Activated B cell treated with CpG ODN at 0.5 μM for 24 hours (primary cell): ENCODE data around the gene TMEM200C. TPM values are rescaled to one million over a fixed set of nuclear protein-coding genes. Genes with fewer than 3 reads are reported as not detected.

Experiments
- ATAC-seq: fragments of 200-7000 bp; cut with Tn5 transposase; one replicate; pipeline ENCODE4 v1.10.0; 2021; ENCODE audit warnings: low read depth, mild to moderate bottlenecking, moderate library complexity
- CTCF ChIA-PET: fragments of 350-600 bp; sonication (Branson Sonifier 250); formaldehyde crosslinking; loops from one replicate; lab custom pipeline; 2021; ENCODE audit warnings: antibody characterized with exemption; lab: Charles Lee
- POLR2A ChIA-PET: fragments of 350-600 bp; sonication (Branson Sonifier 250); formaldehyde crosslinking; loops from one replicate; lab custom pipeline; 2021; ENCODE audit warnings: antibody characterized with exemption; lab: Charles Lee
- DNase-seq: peaks from one replicate; pipeline ENCODE4 v3.0.0; 2022
- H3K27ac Mint-ChIP-seq: one replicate; pipeline ENCODE4 v1.8.0; 2020; ENCODE audit warnings: mixed read lengths
- H3K27me3 Mint-ChIP-seq: one replicate; pipeline ENCODE4 v1.8.0; 2021; ENCODE audit warnings: mixed read lengths
- H3K36me3 Mint-ChIP-seq: one replicate; pipeline ENCODE4 v1.8.0; 2021; ENCODE audit warnings: low read depth, mixed read lengths
- H3K4me1 Mint-ChIP-seq: one replicate; pipeline ENCODE4 v1.8.0; 2021; ENCODE audit warnings: mixed read lengths
- H3K4me3 Mint-ChIP-seq: one replicate; pipeline ENCODE4 v1.8.0; 2020; ENCODE audit warnings: mild to moderate bottlenecking, mixed read lengths
- H3K9me3 Mint-ChIP-seq: one replicate; pipeline ENCODE4 v1.8.0; 2020; ENCODE audit warnings: mixed read lengths
- intact Hi-C: fragments of 100-400 bp; cut with micrococcal nuclease; formaldehyde crosslinking; loops from one replicate; pipeline ENCODE4 v1.15.1; 2024
- total RNA-seq: library from RNA; stranded (reverse); gene quantifications from 2 replicates; pipeline ENCODE4 v1.2.3, GENCODE V29; 2022
- TF ChIP-seq, protein P1 (sequence below): fragments of 200-600 bp; IDR thresholded peaks from one replicate; pipeline ENCODE4 v1.8.0; 2022; ENCODE audit warnings: antibody characterized with exemption, mild to moderate bottlenecking

TMEM200C gene
- total RNA-seq, 1 donor from 2014 or later = not detected

DNA sequence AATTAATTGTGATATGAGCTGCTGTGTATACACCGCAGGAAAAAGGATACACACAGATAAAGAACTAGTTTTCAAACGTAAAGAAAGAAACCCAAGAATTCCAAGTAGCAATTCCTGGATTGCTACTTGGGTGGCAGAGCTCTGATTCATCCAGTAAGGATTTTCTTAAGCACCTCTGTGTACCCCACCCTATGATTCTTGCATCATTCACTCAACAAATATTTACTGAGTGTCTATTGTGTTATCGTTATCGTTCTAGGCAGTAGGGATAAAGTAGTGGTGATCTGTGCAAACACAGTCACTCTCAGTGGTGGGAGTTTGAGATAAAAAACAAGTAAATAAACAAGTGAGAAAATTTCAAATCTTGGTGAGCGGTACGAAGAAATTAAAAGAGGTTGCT, 4.9 kb upstream of the TMEM200C start:
- Mint-ChIP-seq H3K9me3 (no peaks in the 10 kb centered on the region), H3K4me3 (no peak overlapping the region), H3K4me1 (peaks cover 7% of the 10 kb centered on the region), H3K36me3 (no peaks in the 10 kb centered on the region), H3K27me3 (peaks cover 40% of the 10 kb centered on the region), H3K27ac (no peak overlapping the region)
- ChIA-PET POLR2A (no interaction called here), CTCF (no interaction called here)
- ATAC-seq = no peak
- no peak for DNase-seq
- intact Hi-C loops = no loop called here
- TF ChIP-seq, protein P1, sequence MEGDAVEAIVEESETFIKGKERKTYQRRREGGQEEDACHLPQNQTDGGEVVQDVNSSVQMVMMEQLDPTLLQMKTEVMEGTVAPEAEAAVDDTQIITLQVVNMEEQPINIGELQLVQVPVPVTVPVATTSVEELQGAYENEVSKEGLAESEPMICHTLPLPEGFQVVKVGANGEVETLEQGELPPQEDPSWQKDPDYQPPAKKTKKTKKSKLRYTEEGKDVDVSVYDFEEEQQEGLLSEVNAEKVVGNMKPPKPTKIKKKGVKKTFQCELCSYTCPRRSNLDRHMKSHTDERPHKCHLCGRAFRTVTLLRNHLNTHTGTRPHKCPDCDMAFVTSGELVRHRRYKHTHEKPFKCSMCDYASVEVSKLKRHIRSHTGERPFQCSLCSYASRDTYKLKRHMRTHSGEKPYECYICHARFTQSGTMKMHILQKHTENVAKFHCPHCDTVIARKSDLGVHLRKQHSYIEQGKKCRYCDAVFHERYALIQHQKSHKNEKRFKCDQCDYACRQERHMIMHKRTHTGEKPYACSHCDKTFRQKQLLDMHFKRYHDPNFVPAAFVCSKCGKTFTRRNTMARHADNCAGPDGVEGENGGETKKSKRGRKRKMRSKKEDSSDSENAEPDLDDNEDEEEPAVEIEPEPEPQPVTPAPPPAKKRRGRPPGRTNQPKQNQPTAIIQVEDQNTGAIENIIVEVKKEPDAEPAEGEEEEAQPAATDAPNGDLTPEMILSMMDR = no peak

DNA sequence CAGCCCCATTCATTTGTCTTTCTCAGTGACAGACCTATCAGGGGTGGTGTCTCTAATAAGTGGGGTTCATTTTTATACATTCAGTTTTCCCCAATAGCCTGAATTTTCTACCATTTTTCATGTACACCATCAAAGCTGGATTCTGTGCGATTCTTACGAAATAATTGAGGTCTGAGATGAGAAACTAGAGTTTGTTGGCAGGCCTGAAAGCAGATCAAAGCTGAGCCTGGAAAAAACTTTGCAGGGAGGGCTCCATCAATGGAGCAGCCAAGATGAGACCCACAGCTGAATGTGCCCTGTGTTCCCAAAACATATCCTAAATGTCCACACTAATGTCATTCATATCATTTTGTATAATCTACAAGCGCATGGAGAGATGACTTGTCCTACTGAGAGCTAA, 4.5 kb upstream of the TMEM200C start:
- no peak for ATAC-seq
- ChIA-PET POLR2A (no interaction called here), CTCF (interaction anchor here (1.0 kb wide), 1 partner anchor 10 kb away, joined by 3 read pairs; no protein-coding TSS in a partner anchor)
- TF ChIP-seq, protein P1 = no peak
- Mint-ChIP-seq H3K9me3 (no peaks in the 10 kb centered on the region), H3K27me3 (peaks cover 40% of the 10 kb centered on the region), H3K27ac (no peak overlapping the region), H3K4me1 (peaks cover 7% of the 10 kb centered on the region), H3K36me3 (no peaks in the 10 kb centered on the region), H3K4me3 (no peak overlapping the region)
- intact Hi-C loops = loop anchor here (10.0 kb wide), 1 partner anchor 105 kb away; no protein-coding TSS in a partner anchor
- DNase-seq = no peak

DNA sequence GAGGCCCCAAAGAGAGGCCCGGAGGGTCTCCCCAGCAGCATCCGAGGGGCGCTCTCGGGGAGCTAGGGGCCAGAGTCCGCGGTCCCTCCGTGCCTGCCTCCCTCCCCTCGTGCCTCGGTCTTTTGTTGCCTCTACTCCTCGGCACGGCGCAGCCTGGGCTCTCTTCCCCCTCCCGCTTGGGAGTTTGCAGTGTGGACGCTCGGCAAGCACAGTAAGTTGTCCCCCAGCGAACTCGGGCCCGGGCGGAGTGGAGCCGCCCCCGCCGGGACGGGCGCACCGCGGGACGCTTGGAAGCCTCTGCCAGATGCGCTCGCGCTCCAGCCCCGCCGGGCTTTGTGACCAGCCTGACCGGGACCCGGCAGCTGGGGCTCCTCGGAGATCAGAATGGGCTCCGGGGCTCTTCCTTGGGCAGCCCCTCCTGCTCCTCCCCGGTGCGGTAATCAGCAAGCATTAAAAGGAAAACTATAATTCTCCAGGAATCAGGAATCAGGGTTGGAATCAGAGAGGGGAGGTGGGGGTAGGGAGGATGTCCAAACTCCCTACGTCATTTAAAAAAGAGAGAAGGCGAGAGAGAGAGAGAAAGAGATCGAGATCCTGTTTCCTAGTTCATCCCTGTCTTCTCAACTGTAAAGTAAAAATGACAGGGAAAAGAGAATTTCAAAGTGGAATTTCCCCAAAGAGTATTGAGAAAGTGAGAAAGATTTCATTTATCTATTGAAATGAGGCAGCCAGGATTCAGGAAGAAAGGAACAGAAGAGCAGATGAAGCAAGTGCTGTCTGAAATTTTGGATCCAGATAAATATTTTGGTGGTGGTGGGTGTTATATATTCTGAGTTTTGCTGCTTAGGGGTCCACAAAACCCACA, 786 bp upstream of the TMEM200C start:
- Mint-ChIP-seq H3K27ac (no peak overlapping the region), H3K4me1 (peaks cover 21% of the 10 kb centered on the region), H3K27me3 (peaks cover 58% of the 10 kb centered on the region), H3K9me3 (no peaks in the 10 kb centered on the region), H3K36me3 (no peaks in the 10 kb centered on the region), H3K4me3 (peak overlapping the region; percentile 25)
- peak; percentile 15 for DNase-seq
- POLR2A ChIA-PET = no interaction called here
- intact Hi-C loops = loop anchor here (10.0 kb wide), 1 partner anchor 109 kb away; no protein-coding TSS in a partner anchor
- CTCF ChIA-PET = no interaction called here
- TF ChIP-seq, protein P1 = no peak
- no peak for ATAC-seq

DNA sequence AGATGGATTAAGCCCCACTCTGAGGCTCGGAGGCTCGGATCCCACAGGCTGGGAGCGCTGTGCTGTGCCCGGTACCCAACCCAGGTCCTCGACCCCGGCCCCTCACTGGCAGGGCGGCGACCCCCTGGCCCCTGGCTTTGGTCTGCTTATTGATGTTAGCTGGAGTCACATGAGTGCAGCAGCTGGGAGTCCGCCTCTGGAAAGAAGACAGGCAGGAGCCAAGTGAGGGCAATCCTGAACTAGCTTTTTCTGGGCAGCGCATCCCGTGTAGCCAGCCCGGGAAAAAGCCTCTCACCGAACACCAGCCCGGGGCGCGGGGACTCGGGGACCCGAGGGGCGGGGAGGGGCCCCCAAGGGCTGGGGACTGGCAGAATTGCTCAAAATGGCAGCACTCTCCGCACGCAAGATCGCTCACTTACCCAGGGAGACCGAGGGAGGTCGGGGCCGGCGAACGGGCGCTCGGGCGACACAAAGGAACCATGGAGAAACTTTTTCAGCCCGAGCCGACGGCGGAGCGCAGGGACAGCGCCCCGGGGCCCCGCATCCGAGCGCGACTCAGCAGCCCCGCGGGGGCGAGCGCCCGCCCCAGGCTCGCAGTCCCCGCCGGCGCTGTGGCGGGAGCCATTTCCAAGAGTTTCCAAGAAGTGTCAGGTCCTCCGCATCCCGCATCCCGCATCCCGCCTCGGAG, 567 bp downstream of the TMEM200C start:
- Mint-ChIP-seq H3K27ac (no peak overlapping the region), H3K9me3 (no peaks in the 10 kb centered on the region), H3K4me3 (peak overlapping the region; percentile 28), H3K4me1 (peaks cover 21% of the 10 kb centered on the region), H3K36me3 (no peaks in the 10 kb centered on the region), H3K27me3 (peaks cover 47% of the 10 kb centered on the region)
- DNase-seq (peak; percentile 14), ATAC-seq (no peak)
- intact Hi-C loops = loop anchor here (10.0 kb wide), 1 partner anchor 110 kb away; no protein-coding TSS in a partner anchor
- TF ChIP-seq, protein P1 = no peak
- POLR2A ChIA-PET = no interaction called here
- CTCF ChIA-PET = no interaction called here
